HepG2 (cell line): ENCODE measurements around the gene DELE1. TPM values are rescaled to one million over a fixed set of nuclear protein-coding genes. Genes with fewer than 3 reads are reported as not detected.

Experiments used
- CBX2 ChIP-seq, 2 experiments: fragments of 200-600 bp in 1 of 2; sonication (generic); formaldehyde crosslinking in 1 of 2; IDR thresholded peaks; 2 replicates each; pipeline versions ENCODE4 v1.7.0 to v1.8.1; 2018 to 2022; ENCODE audit warnings: low read depth in 2 of 2, low read length in 1 of 2, mild to moderate bottlenecking in 1 of 2, missing genetic modification reagents in 1 of 2
- SSRP1 ChIP-seq: IDR thresholded peaks from 2 replicates; pipeline ENCODE4 v1.6.1; 2016; ENCODE audit warnings: control low read depth
- UBTF ChIP-seq: sonication (generic); formaldehyde crosslinking; IDR thresholded peaks from 2 replicates; pipeline ENCODE4 v1.4.0; 2020; ENCODE audit warnings: mild to moderate bottlenecking, missing genetic modification reagents
- ZNF414 ChIP-seq: sonication (generic); formaldehyde crosslinking; IDR thresholded peaks from 2 replicates; pipeline ENCODE4 v1.5.0; 2020; ENCODE audit warnings: missing genetic modification reagents
- polyA plus RNA-seq, 8 experiments: library from polyadenylated mRNA; depleted of rRNA in 3 of 8; stranded (reverse) in 7 of 8; unstranded in 1 of 8; fragments of >200 nt; fragmentation: Illumina TruSeq in 4 of 8; extraction: Trizol in 4 of 8; gene quantifications; 2 replicates each; pipeline versions ENCODE4 v1.2.1 to v1.2.3, GENCODE V29; 2011 to 2016; ENCODE audit warnings: low read depth in 4 of 8, missing spikeins in 1 of 8, mixed read lengths in 1 of 8; ENCODE audit not compliant: insufficient read depth in 1 of 8
- total RNA-seq, 5 experiments: library from RNA; depleted of rRNA; stranded (reverse); fragments of >200 nt; fragmentation: Illumina TruSeq; extraction: Trizol; gene quantifications; 2 replicates each; pipeline ENCODE4 v1.2.3, GENCODE V29; 2016; ENCODE audit warnings: low read depth in 1 of 5
- TF ChIP-seq, protein P1 (sequence below): sonication (generic); formaldehyde crosslinking; IDR thresholded peaks from 2 replicates; pipeline ENCODE4 v1.5.0; 2020; ENCODE audit warnings: mild to moderate bottlenecking, missing genetic modification reagents, borderline replicate concordance
- TF ChIP-seq, protein P2 (sequence below): sonication (generic); formaldehyde crosslinking; IDR thresholded peaks from 2 replicates; pipeline ENCODE4 v1.8.1; 2022; ENCODE audit warnings: mild to moderate bottlenecking, missing genetic modification reagents
- TF ChIP-seq, protein P3 (sequence below), 2 experiments: IDR thresholded peaks; 2 replicates each; pipeline ENCODE4 v1.6.1; 2011 to 2012; ENCODE audit warnings: low read length in 2 of 2, borderline replicate concordance in 1 of 2, low read depth in 1 of 2, mild to moderate bottlenecking in 1 of 2, moderate library complexity in 1 of 2
- TF ChIP-seq, protein P4 (sequence below): sonication (generic); formaldehyde crosslinking; IDR thresholded peaks from 2 replicates; pipeline ENCODE4 v1.8.1; 2023; ENCODE audit warnings: mild to moderate bottlenecking, missing genetic modification reagents

DELE1 gene
- total and polyA plus RNA-seq, 2 of the 13 experiments (the other 11 are each of a cell fraction or from before 2014, with no cell fraction given), result 57.5 to 90.3 TPM

DNA sequence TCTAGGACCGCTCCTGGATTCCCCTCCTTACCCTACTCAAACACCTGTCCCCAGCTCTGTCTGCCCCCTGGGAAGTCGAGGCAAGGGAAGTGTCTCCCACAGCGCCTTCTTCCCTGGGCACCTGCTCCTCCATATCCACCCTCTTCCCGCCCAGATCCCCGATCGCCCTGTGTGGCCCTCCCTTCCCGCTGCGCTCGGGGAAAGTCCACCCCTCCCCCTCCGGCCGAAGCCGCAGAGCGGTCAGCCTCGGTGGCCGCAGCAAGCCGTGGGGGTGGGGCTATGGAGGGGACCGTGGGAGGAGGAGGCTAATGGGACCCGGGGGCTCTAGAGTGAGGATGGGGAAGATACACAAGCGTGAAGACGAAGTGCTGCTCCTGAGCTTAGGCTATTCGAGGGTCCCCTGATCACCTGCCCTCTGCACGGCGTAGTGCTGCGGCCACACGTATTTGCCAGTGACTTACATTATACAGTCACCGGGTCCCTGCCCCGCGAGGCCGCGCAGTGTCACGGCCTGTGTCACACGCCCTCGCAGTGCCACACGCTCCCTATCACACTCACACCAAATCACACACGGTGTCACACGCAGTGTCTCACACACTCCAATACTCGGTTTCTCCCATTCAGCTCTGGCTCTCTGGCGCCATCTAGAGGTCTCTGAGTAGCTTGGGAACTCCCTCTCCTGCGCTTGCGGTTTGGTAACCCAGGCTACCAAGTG is 44.8 kb upstream of the DELE1 start (continued):
- TF ChIP-seq, protein P1, sequence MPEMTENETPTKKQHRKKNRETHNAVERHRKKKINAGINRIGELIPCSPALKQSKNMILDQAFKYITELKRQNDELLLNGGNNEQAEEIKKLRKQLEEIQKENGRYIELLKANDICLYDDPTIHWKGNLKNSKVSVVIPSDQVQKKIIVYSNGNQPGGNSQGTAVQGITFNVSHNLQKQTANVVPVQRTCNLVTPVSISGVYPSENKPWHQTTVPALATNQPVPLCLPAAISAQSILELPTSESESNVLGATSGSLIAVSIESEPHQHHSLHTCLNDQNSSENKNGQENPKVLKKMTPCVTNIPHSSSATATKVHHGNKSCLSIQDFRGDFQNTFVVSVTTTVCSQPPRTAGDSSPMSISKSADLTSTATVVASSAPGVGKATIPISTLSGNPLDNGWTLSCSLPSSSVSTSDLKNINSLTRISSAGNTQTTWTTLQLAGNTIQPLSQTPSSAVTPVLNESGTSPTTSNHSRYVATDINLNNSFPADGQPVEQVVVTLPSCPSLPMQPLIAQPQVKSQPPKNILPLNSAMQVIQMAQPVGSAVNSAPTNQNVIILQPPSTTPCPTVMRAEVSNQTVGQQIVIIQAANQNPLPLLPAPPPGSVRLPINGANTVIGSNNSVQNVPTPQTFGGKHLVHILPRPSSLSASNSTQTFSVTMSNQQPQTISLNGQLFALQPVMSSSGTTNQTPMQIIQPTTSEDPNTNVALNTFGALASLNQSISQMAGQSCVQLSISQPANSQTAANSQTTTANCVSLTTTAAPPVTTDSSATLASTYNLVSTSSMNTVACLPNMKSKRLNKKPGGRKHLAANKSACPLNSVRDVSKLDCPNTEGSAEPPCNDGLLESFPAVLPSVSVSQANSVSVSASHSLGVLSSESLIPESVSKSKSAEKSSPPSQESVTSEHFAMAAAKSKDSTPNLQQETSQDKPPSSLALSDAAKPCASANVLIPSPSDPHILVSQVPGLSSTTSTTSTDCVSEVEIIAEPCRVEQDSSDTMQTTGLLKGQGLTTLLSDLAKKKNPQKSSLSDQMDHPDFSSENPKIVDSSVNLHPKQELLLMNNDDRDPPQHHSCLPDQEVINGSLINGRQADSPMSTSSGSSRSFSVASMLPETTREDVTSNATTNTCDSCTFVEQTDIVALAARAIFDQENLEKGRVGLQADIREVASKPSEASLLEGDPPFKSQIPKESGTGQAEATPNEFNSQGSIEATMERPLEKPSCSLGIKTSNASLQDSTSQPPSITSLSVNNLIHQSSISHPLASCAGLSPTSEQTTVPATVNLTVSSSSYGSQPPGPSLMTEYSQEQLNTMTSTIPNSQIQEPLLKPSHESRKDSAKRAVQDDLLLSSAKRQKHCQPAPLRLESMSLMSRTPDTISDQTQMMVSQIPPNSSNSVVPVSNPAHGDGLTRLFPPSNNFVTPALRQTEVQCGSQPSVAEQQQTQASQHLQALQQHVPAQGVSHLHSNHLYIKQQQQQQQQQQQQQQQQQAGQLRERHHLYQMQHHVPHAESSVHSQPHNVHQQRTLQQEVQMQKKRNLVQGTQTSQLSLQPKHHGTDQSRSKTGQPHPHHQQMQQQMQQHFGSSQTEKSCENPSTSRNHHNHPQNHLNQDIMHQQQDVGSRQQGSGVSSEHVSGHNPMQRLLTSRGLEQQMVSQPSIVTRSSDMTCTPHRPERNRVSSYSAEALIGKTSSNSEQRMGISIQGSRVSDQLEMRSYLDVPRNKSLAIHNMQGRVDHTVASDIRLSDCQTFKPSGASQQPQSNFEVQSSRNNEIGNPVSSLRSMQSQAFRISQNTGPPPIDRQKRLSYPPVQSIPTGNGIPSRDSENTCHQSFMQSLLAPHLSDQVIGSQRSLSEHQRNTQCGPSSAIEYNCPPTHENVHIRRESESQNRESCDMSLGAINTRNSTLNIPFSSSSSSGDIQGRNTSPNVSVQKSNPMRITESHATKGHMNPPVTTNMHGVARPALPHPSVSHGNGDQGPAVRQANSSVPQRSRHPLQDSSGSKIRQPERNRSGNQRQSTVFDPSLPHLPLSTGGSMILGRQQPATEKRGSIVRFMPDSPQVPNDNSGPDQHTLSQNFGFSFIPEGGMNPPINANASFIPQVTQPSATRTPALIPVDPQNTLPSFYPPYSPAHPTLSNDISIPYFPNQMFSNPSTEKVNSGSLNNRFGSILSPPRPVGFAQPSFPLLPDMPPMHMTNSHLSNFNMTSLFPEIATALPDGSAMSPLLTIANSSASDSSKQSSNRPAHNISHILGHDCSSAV (CRISPR knock-in tag), result no peak
- peak; percentile 26; the same call in 1 of the 2 replicates for TF ChIP-seq UBTF
- no peak for TF ChIP-seq SSRP1 (CRISPR knock-in tag)
- TF ChIP-seq, protein P2, sequence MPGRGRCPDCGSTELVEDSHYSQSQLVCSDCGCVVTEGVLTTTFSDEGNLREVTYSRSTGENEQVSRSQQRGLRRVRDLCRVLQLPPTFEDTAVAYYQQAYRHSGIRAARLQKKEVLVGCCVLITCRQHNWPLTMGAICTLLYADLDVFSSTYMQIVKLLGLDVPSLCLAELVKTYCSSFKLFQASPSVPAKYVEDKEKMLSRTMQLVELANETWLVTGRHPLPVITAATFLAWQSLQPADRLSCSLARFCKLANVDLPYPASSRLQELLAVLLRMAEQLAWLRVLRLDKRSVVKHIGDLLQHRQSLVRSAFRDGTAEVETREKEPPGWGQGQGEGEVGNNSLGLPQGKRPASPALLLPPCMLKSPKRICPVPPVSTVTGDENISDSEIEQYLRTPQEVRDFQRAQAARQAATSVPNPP (CRISPR knock-in tag), result no peak
- TF ChIP-seq ZNF414, result no peak
- TF ChIP-seq, protein P3, sequence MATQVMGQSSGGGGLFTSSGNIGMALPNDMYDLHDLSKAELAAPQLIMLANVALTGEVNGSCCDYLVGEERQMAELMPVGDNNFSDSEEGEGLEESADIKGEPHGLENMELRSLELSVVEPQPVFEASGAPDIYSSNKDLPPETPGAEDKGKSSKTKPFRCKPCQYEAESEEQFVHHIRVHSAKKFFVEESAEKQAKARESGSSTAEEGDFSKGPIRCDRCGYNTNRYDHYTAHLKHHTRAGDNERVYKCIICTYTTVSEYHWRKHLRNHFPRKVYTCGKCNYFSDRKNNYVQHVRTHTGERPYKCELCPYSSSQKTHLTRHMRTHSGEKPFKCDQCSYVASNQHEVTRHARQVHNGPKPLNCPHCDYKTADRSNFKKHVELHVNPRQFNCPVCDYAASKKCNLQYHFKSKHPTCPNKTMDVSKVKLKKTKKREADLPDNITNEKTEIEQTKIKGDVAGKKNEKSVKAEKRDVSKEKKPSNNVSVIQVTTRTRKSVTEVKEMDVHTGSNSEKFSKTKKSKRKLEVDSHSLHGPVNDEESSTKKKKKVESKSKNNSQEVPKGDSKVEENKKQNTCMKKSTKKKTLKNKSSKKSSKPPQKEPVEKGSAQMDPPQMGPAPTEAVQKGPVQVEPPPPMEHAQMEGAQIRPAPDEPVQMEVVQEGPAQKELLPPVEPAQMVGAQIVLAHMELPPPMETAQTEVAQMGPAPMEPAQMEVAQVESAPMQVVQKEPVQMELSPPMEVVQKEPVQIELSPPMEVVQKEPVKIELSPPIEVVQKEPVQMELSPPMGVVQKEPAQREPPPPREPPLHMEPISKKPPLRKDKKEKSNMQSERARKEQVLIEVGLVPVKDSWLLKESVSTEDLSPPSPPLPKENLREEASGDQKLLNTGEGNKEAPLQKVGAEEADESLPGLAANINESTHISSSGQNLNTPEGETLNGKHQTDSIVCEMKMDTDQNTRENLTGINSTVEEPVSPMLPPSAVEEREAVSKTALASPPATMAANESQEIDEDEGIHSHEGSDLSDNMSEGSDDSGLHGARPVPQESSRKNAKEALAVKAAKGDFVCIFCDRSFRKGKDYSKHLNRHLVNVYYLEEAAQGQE (IDR thresholded peaks at IDR 0.05; ENCODE audit: borderline replicate concordance in 1 of 2, low read depth in 1 of 2, low read length in 2 of 2), result no peak
- TF ChIP-seq CBX2 (IDR thresholded peaks at IDR 0.05; ENCODE audit: low read depth, low read length), result no peak
- TF ChIP-seq CBX2 (CRISPR knock-in tag; IDR thresholded peaks at IDR 0.05; ENCODE audit: low read depth), result no peak
- TF ChIP-seq, protein P4, sequence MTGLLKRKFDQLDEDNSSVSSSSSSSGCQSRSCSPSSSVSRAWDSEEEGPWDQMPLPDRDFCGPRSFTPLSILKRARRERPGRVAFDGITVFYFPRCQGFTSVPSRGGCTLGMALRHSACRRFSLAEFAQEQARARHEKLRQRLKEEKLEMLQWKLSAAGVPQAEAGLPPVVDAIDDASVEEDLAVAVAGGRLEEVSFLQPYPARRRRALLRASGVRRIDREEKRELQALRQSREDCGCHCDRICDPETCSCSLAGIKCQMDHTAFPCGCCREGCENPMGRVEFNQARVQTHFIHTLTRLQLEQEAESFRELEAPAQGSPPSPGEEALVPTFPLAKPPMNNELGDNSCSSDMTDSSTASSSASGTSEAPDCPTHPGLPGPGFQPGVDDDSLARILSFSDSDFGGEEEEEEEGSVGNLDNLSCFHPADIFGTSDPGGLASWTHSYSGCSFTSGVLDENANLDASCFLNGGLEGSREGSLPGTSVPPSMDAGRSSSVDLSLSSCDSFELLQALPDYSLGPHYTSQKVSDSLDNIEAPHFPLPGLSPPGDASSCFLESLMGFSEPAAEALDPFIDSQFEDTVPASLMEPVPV (CRISPR knock-in tag), result no peak
